ENCODE data around the gene VAMP2.

The VAMP2 gene

DNA sequence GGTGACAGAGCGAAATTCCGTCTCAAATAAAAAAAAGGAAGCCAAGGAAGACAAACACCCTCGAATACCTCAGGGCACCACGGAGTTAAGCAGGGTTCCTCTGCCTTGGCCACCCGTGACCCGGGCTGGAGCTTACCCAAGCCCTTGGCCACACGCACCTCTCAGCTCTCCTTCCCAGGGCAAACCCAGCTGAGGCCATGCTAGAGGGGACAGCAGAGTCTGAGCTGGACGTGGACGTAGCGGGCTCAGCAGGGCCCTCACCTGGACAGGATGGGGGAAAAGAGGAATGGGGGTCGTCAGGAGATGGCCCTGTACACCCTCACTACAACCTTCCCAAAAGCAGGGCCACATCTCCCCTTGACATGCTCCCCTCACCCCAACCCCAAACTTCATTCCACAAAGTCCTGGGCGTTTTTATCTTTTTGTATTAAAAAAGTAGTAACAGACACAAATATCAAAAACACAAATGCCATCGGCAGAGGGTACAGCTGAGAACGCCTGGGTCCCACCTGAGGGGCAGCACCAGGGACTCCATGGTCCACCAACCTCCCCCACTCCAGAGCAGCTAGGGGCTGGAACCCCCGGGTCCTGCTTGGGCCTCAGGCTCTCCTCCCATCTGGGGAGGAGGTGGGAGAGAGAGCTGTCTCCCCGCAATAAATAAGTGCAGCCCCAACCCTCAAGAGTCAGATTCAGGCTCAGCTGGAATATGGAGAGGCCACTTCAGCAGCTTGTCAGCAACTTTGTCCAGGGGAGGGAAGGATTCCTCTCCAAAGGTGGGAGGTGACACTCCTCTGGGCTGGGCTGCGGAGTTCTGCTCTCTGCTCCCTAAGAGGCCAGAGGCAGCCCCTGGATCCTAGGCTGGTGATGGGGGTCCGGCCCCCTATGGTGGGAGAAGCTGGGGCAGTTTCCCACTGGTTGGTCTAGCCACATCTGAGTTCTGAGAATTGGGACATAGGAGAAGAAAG is 22.4 kb downstream of the VAMP2 start:
- no peak for DNase-seq (ENCODE audit: low read depth)
- TF ChIP-seq, protein P1, sequence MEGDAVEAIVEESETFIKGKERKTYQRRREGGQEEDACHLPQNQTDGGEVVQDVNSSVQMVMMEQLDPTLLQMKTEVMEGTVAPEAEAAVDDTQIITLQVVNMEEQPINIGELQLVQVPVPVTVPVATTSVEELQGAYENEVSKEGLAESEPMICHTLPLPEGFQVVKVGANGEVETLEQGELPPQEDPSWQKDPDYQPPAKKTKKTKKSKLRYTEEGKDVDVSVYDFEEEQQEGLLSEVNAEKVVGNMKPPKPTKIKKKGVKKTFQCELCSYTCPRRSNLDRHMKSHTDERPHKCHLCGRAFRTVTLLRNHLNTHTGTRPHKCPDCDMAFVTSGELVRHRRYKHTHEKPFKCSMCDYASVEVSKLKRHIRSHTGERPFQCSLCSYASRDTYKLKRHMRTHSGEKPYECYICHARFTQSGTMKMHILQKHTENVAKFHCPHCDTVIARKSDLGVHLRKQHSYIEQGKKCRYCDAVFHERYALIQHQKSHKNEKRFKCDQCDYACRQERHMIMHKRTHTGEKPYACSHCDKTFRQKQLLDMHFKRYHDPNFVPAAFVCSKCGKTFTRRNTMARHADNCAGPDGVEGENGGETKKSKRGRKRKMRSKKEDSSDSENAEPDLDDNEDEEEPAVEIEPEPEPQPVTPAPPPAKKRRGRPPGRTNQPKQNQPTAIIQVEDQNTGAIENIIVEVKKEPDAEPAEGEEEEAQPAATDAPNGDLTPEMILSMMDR (IDR thresholded peaks at IDR 0.05; ENCODE audit: insufficient read depth, low read depth, low read length, missing control alignments), result no peak
- no peak overlapping the region for H3K4me3 ChIP-seq (ENCODE audit: low read length)

DNA sequence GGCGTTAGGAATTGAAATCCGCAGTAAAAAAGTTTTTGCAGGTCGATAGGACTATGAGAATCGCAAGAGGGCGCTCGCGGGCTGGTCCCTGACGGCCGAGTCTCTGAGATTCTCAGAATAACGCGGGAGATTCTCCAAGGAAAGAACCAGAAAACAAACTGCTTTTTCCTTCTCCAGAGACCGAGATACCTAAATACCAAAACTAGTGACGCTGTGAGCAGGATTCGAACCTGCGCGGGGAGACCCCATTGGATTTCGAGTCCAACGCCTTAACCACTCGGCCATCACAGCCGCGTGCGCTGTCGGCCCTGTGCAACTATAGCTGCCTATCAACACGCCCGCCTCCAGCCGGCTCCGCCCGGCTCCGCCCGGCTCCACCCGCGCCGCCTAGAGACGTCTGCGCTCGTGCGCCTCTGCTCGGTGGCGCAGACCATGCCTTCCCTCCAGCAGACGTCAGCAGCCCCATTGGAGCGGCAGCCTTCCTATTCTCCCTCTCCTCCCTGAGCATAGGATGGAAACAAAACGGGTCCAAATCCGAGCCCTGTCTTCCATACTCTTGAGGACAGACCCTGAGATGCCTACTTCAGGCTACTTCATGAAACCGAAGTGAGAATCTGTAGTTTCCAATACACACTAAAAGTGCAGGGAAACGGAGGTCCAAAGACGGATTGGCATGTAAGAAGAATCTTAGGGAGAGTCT is 23.9 kb downstream of the VAMP2 start:
- DNase-seq (ENCODE audit: low read depth), result peak; percentile 95
- TF ChIP-seq, protein P1 (IDR thresholded peaks at IDR 0.05; ENCODE audit: insufficient read depth, low read depth, low read length, missing control alignments), result peak; percentile 86
- H3K4me3 ChIP-seq (ENCODE audit: low read length), result peak overlapping the region; percentile 44

DNA sequence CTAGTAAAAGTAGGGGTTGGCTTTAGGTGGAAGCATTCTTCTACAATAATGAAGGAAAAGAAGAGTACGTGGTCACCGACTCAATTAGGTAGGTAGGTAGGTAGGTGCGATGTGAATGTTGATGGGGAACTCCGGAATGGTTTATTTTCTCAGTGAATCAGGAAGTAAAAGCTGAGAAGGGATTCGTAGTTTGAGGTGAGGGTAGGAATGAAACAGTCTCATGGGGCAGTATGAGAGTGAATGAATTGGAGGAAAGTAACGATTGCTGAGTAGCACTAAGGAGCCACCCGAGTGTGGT is 24.4 kb downstream of the VAMP2 start:
- TF ChIP-seq, protein P1 (IDR thresholded peaks at IDR 0.05; ENCODE audit: insufficient read depth, low read depth, low read length, missing control alignments), result no peak
- DNase-seq (ENCODE audit: low read depth), result no peak
- H3K4me3 ChIP-seq (ENCODE audit: low read length), result peak overlapping the region; percentile 39

DNA sequence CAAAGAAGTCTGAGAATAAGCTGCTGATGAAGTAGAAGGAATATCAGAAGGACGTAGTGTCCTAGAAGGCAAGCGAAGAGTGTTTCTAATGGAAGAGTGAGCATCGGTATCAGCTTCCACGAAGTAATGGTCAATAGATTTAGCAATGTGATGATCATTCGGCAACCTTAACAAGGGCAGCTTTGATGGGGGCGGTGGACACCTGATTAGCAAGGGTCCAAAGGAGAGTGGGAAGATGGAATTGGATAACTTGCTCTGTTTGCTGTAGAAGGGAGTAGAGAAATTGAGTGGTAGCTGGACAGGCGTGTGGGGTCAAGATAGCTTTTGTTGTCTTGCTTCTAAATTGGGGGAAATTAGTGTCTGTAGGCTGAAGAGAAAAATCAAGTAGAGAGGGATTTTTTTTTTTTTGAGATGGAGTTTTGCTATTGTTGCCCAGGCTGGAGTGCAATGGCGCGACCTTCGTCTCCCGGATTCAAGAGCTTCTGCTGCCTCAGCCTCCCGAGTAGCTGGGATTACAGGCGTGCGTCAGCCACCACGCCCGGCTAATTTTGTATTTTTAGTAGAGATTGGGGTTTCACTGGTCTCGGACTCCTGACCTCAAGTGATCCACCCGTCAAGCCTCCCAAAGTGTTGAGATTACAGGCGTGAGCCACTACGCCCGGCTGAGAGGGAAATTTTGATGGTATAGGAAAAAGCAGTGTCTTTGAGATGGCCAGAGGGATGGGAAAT is 24.9 kb downstream of the VAMP2 start:
- TF ChIP-seq, protein P1 (IDR thresholded peaks at IDR 0.05; ENCODE audit: insufficient read depth, low read depth, low read length, missing control alignments), result no peak
- DNase-seq (ENCODE audit: low read depth), result no peak
- H3K4me3 ChIP-seq (ENCODE audit: low read length), result peak overlapping the region; percentile 39

DNA sequence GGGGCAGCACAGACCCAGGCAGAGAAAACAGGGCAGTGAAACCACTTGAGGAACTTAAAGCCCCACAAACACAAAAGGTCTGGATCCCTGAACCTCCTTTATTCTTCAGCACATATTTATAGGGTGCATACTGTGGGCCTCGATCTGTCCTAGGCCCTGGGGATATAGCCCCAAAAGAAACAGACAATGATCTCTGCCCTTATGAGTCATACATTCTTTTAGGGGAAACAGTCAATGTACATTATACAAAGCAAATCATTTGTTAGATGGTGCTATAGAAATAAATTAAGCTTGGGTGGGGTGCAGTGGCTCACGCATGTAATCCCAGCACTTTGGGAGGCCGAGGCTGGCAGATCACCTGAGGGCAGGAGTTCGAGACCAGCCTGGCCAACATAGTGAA is 28.8 kb downstream of the VAMP2 start:
- TF ChIP-seq, protein P1 (IDR thresholded peaks at IDR 0.05; ENCODE audit: insufficient read depth, low read depth, low read length, missing control alignments), result no peak
- no peak for DNase-seq (ENCODE audit: low read depth)
- no peak overlapping the region for H3K4me3 ChIP-seq (ENCODE audit: low read length)

DNA sequence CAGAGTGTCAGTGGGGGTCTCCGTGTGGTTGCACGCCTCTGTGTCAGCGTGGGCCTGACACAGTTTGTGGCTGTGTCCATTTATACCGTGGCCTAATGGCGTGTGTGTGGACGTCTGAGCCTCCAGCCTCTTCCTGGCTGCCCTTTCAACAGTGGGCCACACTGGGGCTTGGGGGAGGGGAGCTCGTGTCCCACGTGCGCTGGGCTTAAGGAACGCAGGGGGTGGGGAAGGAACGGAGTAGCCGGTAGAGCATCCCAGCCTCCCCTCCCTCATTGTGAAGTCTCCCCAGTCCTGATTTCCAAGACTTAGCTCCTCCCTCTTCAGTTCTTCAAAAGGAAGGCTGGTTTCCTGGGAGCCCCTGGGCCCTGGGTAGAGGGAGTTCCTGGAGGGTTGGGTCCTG is 29.3 kb downstream of the VAMP2 start:
- no peak overlapping the region for H3K4me3 ChIP-seq (ENCODE audit: low read length)
- TF ChIP-seq, protein P1 (IDR thresholded peaks at IDR 0.05; ENCODE audit: insufficient read depth, low read depth, low read length, missing control alignments), result no peak
- DNase-seq (ENCODE audit: low read depth), result no peak

Measured in epithelial cell of esophagus (primary cell).